Keratinocyte (primary cell): ENCODE data around the gene COQ7. TPM values are rescaled to one million over a fixed set of nuclear protein-coding genes. Genes with fewer than 3 reads are reported as not detected.

Experiments
- DNase-seq: peaks from one replicate; pipeline ENCODE4 v3.0.0-alpha.2; 2011; ENCODE audit warnings: low read depth, missing footprints, low spot score
- FAIRE-seq: peaks from 2 replicates; lab custom pipeline; 2011; peaks lifted over from hg19 to GRCh38; lab: Jason Lieb, UNC
- H2AFZ ChIP-seq: 2 replicates; pipeline ENCODE4 v1.6.0; 2012; ENCODE audit warnings: low read length, control low read depth, inconsistent platforms; ENCODE audit not compliant: control insufficient read depth
- H3K27ac ChIP-seq: 2 replicates; pipeline ENCODE4 v1.5.1; 2011; ENCODE audit warnings: low read length; ENCODE audit not compliant: control insufficient read depth, insufficient read depth
- H3K27me3 ChIP-seq: 3 replicates; pipeline ENCODE4 v1.6.0; 2011; ENCODE audit warnings: low read length; ENCODE audit not compliant: control insufficient read depth, insufficient read depth; ENCODE audit errors: extremely low read depth
- H3K36me3 ChIP-seq, 2 experiments: 2 replicates in 1 of 2; 3 replicates in 1 of 2; pipeline ENCODE4 v1.5.1; 2011; ENCODE audit warnings: low read length in 2 of 2, mild to moderate bottlenecking in 1 of 2; ENCODE audit not compliant: control insufficient read depth in 2 of 2, insufficient read depth in 2 of 2; ENCODE audit errors: extremely low read depth in 1 of 2
- H3K4me1 ChIP-seq: 3 replicates; pipeline ENCODE4 v1.5.1; 2011; ENCODE audit warnings: low read length; ENCODE audit not compliant: control insufficient read depth, insufficient read depth; ENCODE audit errors: extremely low read depth
- H3K4me2 ChIP-seq: 3 replicates; pipeline ENCODE4 v1.6.0; 2011; ENCODE audit warnings: low read depth, low read length; ENCODE audit not compliant: control insufficient read depth, insufficient read depth; ENCODE audit errors: extremely low read depth
- H3K4me3 ChIP-seq, 3 experiments: fragments of 200-600 bp in 1 of 3; sonication (generic) in 1 of 3; 2 replicates in 2 of 3; 3 replicates in 1 of 3; pipeline ENCODE4 v1.5.1; 2011 to 2016; ENCODE audit warnings: low read length in 3 of 3, mild to moderate bottlenecking in 3 of 3, control low read depth in 2 of 3, inconsistent platforms in 1 of 3, low read depth in 1 of 3, mixed read lengths in 1 of 3, mixed run types in 1 of 3, moderate library complexity in 1 of 3; ENCODE audit not compliant: control insufficient read depth in 2 of 3, insufficient read depth in 2 of 3; ENCODE audit errors: extremely low read depth in 1 of 3
- H3K79me2 ChIP-seq: 2 replicates; pipeline ENCODE4 v1.6.0; 2012; ENCODE audit warnings: low read length; ENCODE audit not compliant: control insufficient read depth, insufficient read depth
- H3K9ac ChIP-seq: 3 replicates; pipeline ENCODE4 v1.6.0; 2011; ENCODE audit warnings: low read length; ENCODE audit not compliant: control insufficient read depth, insufficient read depth; ENCODE audit errors: extremely low read depth
- H3K9me1 ChIP-seq: 3 replicates; pipeline ENCODE4 v1.6.0; 2011; ENCODE audit warnings: low read length; ENCODE audit not compliant: control insufficient read depth, insufficient read depth; ENCODE audit errors: extremely low read depth
- H3K9me3 ChIP-seq: 2 replicates; pipeline ENCODE4 v1.5.1; 2012; ENCODE audit warnings: low read depth, low read length; ENCODE audit not compliant: control insufficient read depth
- H4K20me1 ChIP-seq: 3 replicates; pipeline ENCODE4 v1.6.0; 2011; ENCODE audit warnings: low read length; ENCODE audit not compliant: control insufficient read depth, insufficient read depth; ENCODE audit errors: extremely low read depth
- EZH2 ChIP-seq: IDR thresholded peaks from one replicate; pipeline ENCODE4 v1.6.1; 2012; ENCODE audit warnings: inconsistent platforms, mild to moderate bottlenecking, low read length, moderate library complexity
- dilution Hi-C: fragments of 300-500 bp; cut with MboI; formaldehyde crosslinking; loops from one replicate; pipeline ENCODE4 v1.7.0; 2020; ENCODE audit warnings: low sequenced_read_pairs; ENCODE audit not compliant: extremely low pct_ligation_motif_present
- polyA plus RNA-seq, 5 experiments: library from polyadenylated mRNA; depleted of rRNA in 3 of 5; stranded (reverse) in 3 of 5; stranded (forward) in 1 of 5; unstranded in 1 of 5; fragments of >200 nt; gene quantifications; 1 replicate in 1 of 5; 2 replicates in 3 of 5; 3 replicates in 1 of 5; pipeline versions ENCODE4 v1.2.1 to v1.2.3, GENCODE V29; 2011 to 2012; ENCODE audit warnings: missing spikeins in 2 of 5, low read depth in 1 of 5, low replicate concordance in 1 of 5
- TF ChIP-seq, protein P1 (sequence below), 3 experiments: IDR thresholded peaks in 1 of 3; conservative IDR thresholded peaks in 1 of 3; optimal IDR thresholded peaks in 1 of 3; 2 replicates in 2 of 3; 3 replicates in 1 of 3; pipeline versions ENCODE3 to v1.5.1; 2011; ENCODE audit warnings: low read length in 3 of 3, mild to moderate bottlenecking in 3 of 3, moderate library complexity in 2 of 3, control low read depth in 1 of 3, inconsistent platforms in 1 of 3; ENCODE audit not compliant: insufficient read depth in 2 of 3; ENCODE audit errors: extremely low read depth in 1 of 3

The COQ7 gene
- polyA plus RNA-seq, 1 donor (not counting 4 experiments of a cell fraction or from before 2014, with no cell fraction given) = 11.0 TPM

DNA sequence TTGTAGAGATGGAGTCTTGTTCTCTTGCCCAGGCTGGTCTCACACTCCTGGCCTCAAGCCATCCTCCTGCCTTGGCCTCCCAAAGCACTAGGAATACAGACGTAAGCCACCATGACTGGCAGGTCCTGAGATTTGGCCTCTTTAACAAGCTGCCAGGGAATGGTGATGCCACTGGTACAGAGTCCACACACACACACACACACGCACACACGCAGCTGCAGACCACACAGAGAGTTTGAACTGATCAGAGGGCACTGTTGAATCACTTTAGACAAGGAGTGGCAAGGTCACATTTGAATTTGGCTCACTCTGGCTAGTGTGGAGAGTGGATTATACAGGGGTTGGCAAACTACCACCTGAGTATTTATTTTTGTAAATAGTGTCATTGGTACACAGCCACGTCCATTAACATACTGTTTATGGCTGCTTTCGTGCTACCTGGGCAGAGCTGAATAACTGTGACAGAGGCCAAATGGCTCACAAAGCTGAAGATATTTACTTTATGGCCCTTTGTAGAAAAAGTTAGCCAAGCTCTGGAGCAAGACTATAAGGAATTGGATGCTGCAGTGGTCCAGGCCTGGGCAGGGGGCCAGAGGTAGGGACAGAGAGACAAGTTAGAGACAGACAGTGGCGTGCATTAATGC lies 56.2 kb downstream of the COQ7 start:
- Histone ChIP-seq H2AFZ (no peak overlapping the region), H3K9ac (no peak overlapping the region), H3K9me3 (no peaks in the 10 kb centered on the region), H3K27ac (no peak overlapping the region), H3K9me1 (peaks cover 6% of the 10 kb centered on the region), H3K27me3 (no peaks in the 10 kb centered on the region), H4K20me1 (peaks cover 4% of the 10 kb centered on the region), H3K4me2 (no peak overlapping the region), H3K4me1 (peaks cover 33% of the 10 kb centered on the region), H3K36me3 (no peaks in the 10 kb centered on the region), H3K79me2 (no peaks in the 10 kb centered on the region), H3K4me3 (no peak overlapping the region)
- FAIRE-seq (no peak), DNase-seq (no peak)
- dilution Hi-C loops = no loop called here
- TF ChIP-seq, protein P1, sequence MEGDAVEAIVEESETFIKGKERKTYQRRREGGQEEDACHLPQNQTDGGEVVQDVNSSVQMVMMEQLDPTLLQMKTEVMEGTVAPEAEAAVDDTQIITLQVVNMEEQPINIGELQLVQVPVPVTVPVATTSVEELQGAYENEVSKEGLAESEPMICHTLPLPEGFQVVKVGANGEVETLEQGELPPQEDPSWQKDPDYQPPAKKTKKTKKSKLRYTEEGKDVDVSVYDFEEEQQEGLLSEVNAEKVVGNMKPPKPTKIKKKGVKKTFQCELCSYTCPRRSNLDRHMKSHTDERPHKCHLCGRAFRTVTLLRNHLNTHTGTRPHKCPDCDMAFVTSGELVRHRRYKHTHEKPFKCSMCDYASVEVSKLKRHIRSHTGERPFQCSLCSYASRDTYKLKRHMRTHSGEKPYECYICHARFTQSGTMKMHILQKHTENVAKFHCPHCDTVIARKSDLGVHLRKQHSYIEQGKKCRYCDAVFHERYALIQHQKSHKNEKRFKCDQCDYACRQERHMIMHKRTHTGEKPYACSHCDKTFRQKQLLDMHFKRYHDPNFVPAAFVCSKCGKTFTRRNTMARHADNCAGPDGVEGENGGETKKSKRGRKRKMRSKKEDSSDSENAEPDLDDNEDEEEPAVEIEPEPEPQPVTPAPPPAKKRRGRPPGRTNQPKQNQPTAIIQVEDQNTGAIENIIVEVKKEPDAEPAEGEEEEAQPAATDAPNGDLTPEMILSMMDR (optimal IDR thresholded peaks at IDR 0.05 in 1 of 3, IDR thresholded peaks at IDR 0.05 in 1 of 3, conservative IDR thresholded peaks at IDR 0.05 in 1 of 3; ENCODE audit: extremely low read depth in 1 of 3, insufficient read depth in 2 of 3, low read length in 3 of 3) = no peak
- no peak for TF ChIP-seq EZH2

DNA sequence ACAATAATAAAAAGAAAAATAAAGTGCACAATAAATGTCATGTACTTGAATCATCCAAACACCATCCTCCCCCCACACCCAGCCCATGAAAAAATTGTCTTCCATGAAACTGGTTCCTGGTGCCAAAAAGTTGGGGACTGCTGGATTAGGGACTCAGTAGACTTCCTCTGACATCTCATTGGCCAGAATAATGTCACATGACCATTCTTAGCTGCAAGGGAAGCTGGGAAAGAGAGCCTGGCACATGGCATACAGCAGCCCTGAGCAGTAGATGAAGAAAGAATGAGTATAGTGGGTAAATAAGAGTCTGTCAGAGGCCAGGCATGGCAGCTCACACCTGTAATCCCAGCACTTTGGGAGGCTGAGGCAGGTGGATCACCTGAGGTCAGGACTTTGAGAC lies 58.9 kb downstream of the COQ7 start:
- Histone ChIP-seq H3K9ac (no peak overlapping the region), H3K4me1 (peaks cover 21% of the 10 kb centered on the region), H3K9me3 (no peaks in the 10 kb centered on the region), H4K20me1 (peaks cover 4% of the 10 kb centered on the region), H2AFZ (no peak overlapping the region), H3K36me3 (no peaks in the 10 kb centered on the region), H3K79me2 (no peaks in the 10 kb centered on the region), H3K4me2 (no peak overlapping the region), H3K4me3 (no peak overlapping the region), H3K27ac (no peak overlapping the region), H3K9me1 (peaks cover 4% of the 10 kb centered on the region), H3K27me3 (no peaks in the 10 kb centered on the region)
- DNase-seq = no peak
- TF ChIP-seq, protein P1 (optimal IDR thresholded peaks at IDR 0.05 in 1 of 3, IDR thresholded peaks at IDR 0.05 in 1 of 3, conservative IDR thresholded peaks at IDR 0.05 in 1 of 3; ENCODE audit: extremely low read depth in 1 of 3, insufficient read depth in 2 of 3, low read length in 3 of 3) = no peak
- dilution Hi-C loops = no loop called here
- no peak for FAIRE-seq
